HEK293 (cell line): ENCODE measurements around the gene NCKAP5L.

ENCODE experiments used
- FEZF1 ChIP-seq: fragments of 450-650 bp; formaldehyde crosslinking; IDR thresholded peaks from 2 replicates; pipeline ENCODE4 v1.5.1; 2016; ENCODE audit warnings: missing biosample characterization, missing genetic modification characterization
- MEIS1 ChIP-seq: sonication (generic); formaldehyde crosslinking; IDR thresholded peaks from 2 replicates; pipeline ENCODE4 v1.8.1; 2022; ENCODE audit warnings: missing genetic modification reagents, mild to moderate bottlenecking, borderline replicate concordance
- OVOL3 ChIP-seq: fragments of 450-650 bp; formaldehyde crosslinking; IDR thresholded peaks from 2 replicates; pipeline ENCODE4 v1.5.1; 2016; ENCODE audit warnings: missing biosample characterization, missing genetic modification characterization
- SP7 ChIP-seq: fragments of 450-650 bp; formaldehyde crosslinking; IDR thresholded peaks from 2 replicates; pipeline ENCODE4 v1.5.1; 2016; ENCODE audit warnings: missing biosample characterization, missing genetic modification characterization
- YY2 ChIP-seq: fragments of 450-650 bp; formaldehyde crosslinking; IDR thresholded peaks from 2 replicates; pipeline ENCODE4 v1.5.1; 2016; ENCODE audit warnings: missing biosample characterization, missing genetic modification characterization
- ZIC2 ChIP-seq: fragments of 450-650 bp; formaldehyde crosslinking; IDR thresholded peaks from 2 replicates; pipeline ENCODE4 v1.5.1; 2016; ENCODE audit warnings: missing biosample characterization, missing genetic modification characterization
- ZNF174 ChIP-seq: fragments of 450-650 bp; formaldehyde crosslinking; IDR thresholded peaks from 2 replicates; pipeline ENCODE4 v1.5.0; 2017; ENCODE audit warnings: missing biosample characterization, mild to moderate bottlenecking, missing genetic modification characterization
- ZNF24 ChIP-seq: fragments of 450-650 bp; formaldehyde crosslinking; IDR thresholded peaks from 2 replicates; pipeline ENCODE4 v1.5.1; 2016; ENCODE audit warnings: missing biosample characterization, missing genetic modification characterization
- ZNF26 ChIP-seq: fragments of 450-650 bp; formaldehyde crosslinking; IDR thresholded peaks from 2 replicates; pipeline ENCODE4 v1.5.1; 2016; ENCODE audit warnings: missing biosample characterization, missing genetic modification characterization
- ZNF280C ChIP-seq: fragments of 450-650 bp; formaldehyde crosslinking; IDR thresholded peaks from 2 replicates; pipeline ENCODE4 v1.5.1; 2016; ENCODE audit warnings: missing biosample characterization, missing genetic modification characterization
- ZNF350 ChIP-seq: fragments of 450-650 bp; formaldehyde crosslinking; IDR thresholded peaks from 2 replicates; pipeline ENCODE4 v1.5.0; 2017; ENCODE audit warnings: missing biosample characterization, mild to moderate bottlenecking, missing genetic modification characterization
- ZNF449 ChIP-seq: fragments of 450-650 bp; formaldehyde crosslinking; IDR thresholded peaks from 2 replicates; pipeline ENCODE4 v1.5.1; 2017; ENCODE audit warnings: missing biosample characterization, mild to moderate bottlenecking, missing genetic modification characterization, moderate library complexity
- ZNF473 ChIP-seq: fragments of 450-650 bp; formaldehyde crosslinking; IDR thresholded peaks from 2 replicates; pipeline ENCODE4 v1.5.1; 2017; ENCODE audit warnings: missing biosample characterization, missing genetic modification characterization
- ZNF488 ChIP-seq: fragments of 450-650 bp; formaldehyde crosslinking; IDR thresholded peaks from 2 replicates; pipeline ENCODE4 v1.5.1; 2016; ENCODE audit warnings: missing biosample characterization, missing genetic modification characterization
- ZNF501 ChIP-seq: fragments of 450-650 bp; formaldehyde crosslinking; IDR thresholded peaks from 2 replicates; pipeline ENCODE4 v1.5.1; 2016; ENCODE audit warnings: missing biosample characterization, missing genetic modification characterization
- ZNF514 ChIP-seq: fragments of 450-650 bp; formaldehyde crosslinking; IDR thresholded peaks from 2 replicates; pipeline ENCODE4 v1.5.1; 2016; ENCODE audit warnings: missing biosample characterization, missing genetic modification characterization
- ZNF529 ChIP-seq: fragments of 450-650 bp; formaldehyde crosslinking; IDR thresholded peaks from 2 replicates; pipeline ENCODE4 v1.5.1; 2017; ENCODE audit warnings: missing genetic modification characterization, missing biosample characterization; ENCODE audit not compliant: insufficient replicate concordance
- ZNF585B ChIP-seq: fragments of 450-650 bp; formaldehyde crosslinking; IDR thresholded peaks from 2 replicates; pipeline ENCODE4 v1.5.1; 2016; ENCODE audit warnings: missing biosample characterization, missing genetic modification characterization
- ZNF596 ChIP-seq: fragments of 450-650 bp; IDR thresholded peaks from 2 replicates; pipeline ENCODE4 v1.5.0; 2018; ENCODE audit warnings: missing biosample characterization, mild to moderate bottlenecking, missing genetic modification characterization, moderate library complexity
- ZNF624 ChIP-seq: fragments of 450-650 bp; formaldehyde crosslinking; IDR thresholded peaks from 2 replicates; pipeline ENCODE4 v1.5.1; 2017; ENCODE audit warnings: missing biosample characterization, missing genetic modification characterization
- ZNF658 ChIP-seq: fragments of 450-650 bp; formaldehyde crosslinking; IDR thresholded peaks from 2 replicates; pipeline ENCODE4; 2016; ENCODE audit warnings: missing biosample characterization, missing genetic modification characterization
- ZNF660 ChIP-seq: fragments of 450-650 bp; IDR thresholded peaks from 2 replicates; pipeline ENCODE4 v1.5.1; 2018; ENCODE audit warnings: missing biosample characterization, mild to moderate bottlenecking, missing genetic modification characterization
- ZNF707 ChIP-seq: fragments of 450-650 bp; formaldehyde crosslinking; IDR thresholded peaks from 2 replicates; pipeline ENCODE4 v1.5.1; 2016; ENCODE audit warnings: missing biosample characterization, missing genetic modification characterization
- ZNF747 ChIP-seq: fragments of 450-650 bp; formaldehyde crosslinking; IDR thresholded peaks from 2 replicates; pipeline ENCODE4 v1.5.1; 2016; ENCODE audit warnings: missing biosample characterization, missing genetic modification characterization
- ZNF785 ChIP-seq: fragments of 450-650 bp; formaldehyde crosslinking; IDR thresholded peaks from 2 replicates; pipeline ENCODE4 v1.5.1; 2016; ENCODE audit warnings: missing biosample characterization, missing genetic modification characterization
- ZNF791 ChIP-seq: fragments of 450-650 bp; formaldehyde crosslinking; IDR thresholded peaks from 2 replicates; pipeline ENCODE4 v1.5.1; 2016; ENCODE audit warnings: missing biosample characterization, missing genetic modification characterization
- ZNF792 ChIP-seq: fragments of 450-650 bp; formaldehyde crosslinking; IDR thresholded peaks from 2 replicates; pipeline ENCODE4 v1.5.1; 2016; ENCODE audit warnings: missing biosample characterization, missing genetic modification characterization
- ZNF830 ChIP-seq: fragments of 450-650 bp; IDR thresholded peaks from 2 replicates; pipeline ENCODE4 v1.5.0; 2018; ENCODE audit warnings: missing biosample characterization, missing genetic modification characterization, low read depth, mild to moderate bottlenecking, moderate library complexity
- TF ChIP-seq, protein P1 (sequence below): fragments of 450-650 bp; formaldehyde crosslinking; IDR thresholded peaks from 2 replicates; pipeline ENCODE4 v1.5.1; 2016; ENCODE audit warnings: missing biosample characterization, missing genetic modification characterization
- TF ChIP-seq, protein P2 (sequence below): fragments of 450-650 bp; formaldehyde crosslinking; IDR thresholded peaks from 2 replicates; pipeline ENCODE4 v1.5.1; 2016; ENCODE audit warnings: missing biosample characterization, missing genetic modification characterization, borderline replicate concordance

Gene NCKAP5L

DNA sequence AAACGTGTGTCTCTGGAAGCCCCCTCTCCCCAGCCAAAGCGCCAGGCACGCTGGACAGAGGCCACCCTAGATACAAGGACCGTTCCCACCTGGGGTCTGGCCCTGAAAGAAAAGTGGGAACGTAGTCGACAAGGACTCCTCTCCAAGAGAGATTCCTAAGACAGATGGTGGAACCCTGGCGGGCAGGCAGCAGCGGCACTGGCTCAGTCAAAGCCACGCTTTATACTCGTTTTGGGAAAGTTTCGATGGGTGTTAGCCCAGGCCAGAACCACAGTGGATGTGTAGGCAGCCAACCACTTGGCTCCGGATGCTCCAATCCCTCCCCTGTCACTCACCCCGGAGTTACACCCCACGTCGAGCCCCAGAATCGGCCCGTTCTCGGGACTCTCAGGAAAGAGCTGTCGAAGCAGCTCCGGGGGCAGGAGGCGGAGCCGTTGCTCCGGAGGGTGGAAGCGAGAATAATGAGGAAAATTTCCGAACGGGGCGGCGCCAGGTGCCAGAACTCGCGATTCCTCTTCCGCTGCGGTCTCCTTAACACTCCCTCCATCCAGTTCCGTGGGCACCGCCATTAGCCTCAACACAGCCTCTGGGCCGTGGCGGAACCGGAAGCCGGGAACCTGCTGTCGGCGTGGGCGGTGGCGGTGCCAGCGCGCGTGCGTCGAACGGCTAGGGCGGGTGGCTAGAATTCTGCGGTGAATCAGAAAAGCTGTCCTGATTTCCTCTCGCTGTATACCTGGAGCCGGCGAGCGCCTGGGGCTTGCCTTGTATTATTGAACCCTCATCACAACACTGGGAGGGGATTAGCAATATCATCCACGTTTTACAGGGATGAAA, 14.5 kb upstream of the NCKAP5L start, which contains the start of gene BCDIN3D (continued):
- TF ChIP-seq ZNF785 (tag by site-specific recombination) (no peak), ZNF791 (tag by site-specific recombination) (no peak), ZNF596 (tag by site-specific recombination) (no peak), ZNF514 (tag by site-specific recombination) (no peak), SP7 (peak; percentile 48; the same call in 1 of the 2 replicates), ZNF473 (tag by site-specific recombination) (no peak), ZNF24 (tag by site-specific recombination) (peak; percentile 29; the same call in 1 of the 2 replicates), YY2 (tag by site-specific recombination) (peak; percentile 91), ZNF501 (tag by site-specific recombination) (no peak), ZNF830 (tag by site-specific recombination) (no peak), ZNF174 (tag by site-specific recombination) (no peak), ZNF660 (peak; percentile 75), ZNF624 (tag by site-specific recombination) (no peak), ZNF280C (tag by site-specific recombination) (no peak), ZNF658 (no peak), OVOL3 (tag by site-specific recombination) (no peak), ZNF488 (tag by site-specific recombination) (no peak), ZNF26 (tag by site-specific recombination) (no peak), MEIS1 (CRISPR knock-in tag) (no peak), ZNF350 (tag by site-specific recombination) (no peak), ZIC2 (tag by site-specific recombination) (no peak), ZNF747 (tag by site-specific recombination) (no peak), ZNF792 (no peak), FEZF1 (tag by site-specific recombination) (no peak), ZNF529 (no peak), ZNF449 (tag by site-specific recombination) (0 out of 2 replicates have a peak, but pooled peaks have one; percentile 39), ZNF585B (tag by site-specific recombination) (no peak), ZNF707 (no peak)
- TF ChIP-seq, protein P1, sequence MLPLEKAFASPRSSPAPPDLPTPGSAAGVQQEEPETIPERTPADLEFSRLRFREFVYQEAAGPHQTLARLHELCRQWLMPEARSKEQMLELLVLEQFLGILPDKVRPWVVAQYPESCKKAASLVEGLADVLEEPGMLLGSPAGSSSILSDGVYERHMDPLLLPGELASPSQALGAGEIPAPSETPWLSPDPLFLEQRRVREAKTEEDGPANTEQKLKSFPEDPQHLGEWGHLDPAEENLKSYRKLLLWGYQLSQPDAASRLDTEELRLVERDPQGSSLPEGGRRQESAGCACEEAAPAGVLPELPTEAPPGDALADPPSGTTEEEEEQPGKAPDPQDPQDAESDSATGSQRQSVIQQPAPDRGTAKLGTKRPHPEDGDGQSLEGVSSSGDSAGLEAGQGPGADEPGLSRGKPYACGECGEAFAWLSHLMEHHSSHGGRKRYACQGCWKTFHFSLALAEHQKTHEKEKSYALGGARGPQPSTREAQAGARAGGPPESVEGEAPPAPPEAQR (tag by site-specific recombination) = no peak
- TF ChIP-seq, protein P2, sequence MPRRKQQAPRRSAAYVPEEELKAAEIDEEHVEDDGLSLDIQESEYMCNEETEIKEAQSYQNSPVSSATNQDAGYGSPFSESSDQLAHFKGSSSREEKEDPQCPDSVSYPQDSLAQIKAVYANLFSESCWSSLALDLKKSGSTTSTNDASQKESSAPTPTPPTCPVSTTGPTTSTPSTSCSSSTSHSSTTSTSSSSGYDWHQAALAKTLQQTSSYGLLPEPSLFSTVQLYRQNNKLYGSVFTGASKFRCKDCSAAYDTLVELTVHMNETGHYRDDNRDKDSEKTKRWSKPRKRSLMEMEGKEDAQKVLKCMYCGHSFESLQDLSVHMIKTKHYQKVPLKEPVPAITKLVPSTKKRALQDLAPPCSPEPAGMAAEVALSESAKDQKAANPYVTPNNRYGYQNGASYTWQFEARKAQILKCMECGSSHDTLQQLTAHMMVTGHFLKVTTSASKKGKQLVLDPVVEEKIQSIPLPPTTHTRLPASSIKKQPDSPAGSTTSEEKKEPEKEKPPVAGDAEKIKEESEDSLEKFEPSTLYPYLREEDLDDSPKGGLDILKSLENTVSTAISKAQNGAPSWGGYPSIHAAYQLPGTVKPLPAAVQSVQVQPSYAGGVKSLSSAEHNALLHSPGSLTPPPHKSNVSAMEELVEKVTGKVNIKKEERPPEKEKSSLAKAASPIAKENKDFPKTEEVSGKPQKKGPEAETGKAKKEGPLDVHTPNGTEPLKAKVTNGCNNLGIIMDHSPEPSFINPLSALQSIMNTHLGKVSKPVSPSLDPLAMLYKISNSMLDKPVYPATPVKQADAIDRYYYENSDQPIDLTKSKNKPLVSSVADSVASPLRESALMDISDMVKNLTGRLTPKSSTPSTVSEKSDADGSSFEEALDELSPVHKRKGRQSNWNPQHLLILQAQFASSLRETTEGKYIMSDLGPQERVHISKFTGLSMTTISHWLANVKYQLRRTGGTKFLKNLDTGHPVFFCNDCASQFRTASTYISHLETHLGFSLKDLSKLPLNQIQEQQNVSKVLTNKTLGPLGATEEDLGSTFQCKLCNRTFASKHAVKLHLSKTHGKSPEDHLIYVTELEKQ (tag by site-specific recombination) = no peak
